HEK293T (cell line): ENCODE results near the gene LVRN.

Experiments
- CTBP1 ChIP-seq: fragments of 450-650 bp; IDR thresholded peaks from 2 replicates; pipeline ENCODE4 v1.6.1; 2016; ENCODE audit warnings: borderline replicate concordance
- ELF4 ChIP-seq: fragments of 450-650 bp; IDR thresholded peaks from 2 replicates; pipeline ENCODE4 v1.6.1; 2017; ENCODE audit warnings: antibody characterized with exemption
- FOXA1 ChIP-seq: fragments of 450-650 bp; IDR thresholded peaks from 2 replicates; pipeline ENCODE4 v1.6.1; 2016; ENCODE audit warnings: mild to moderate bottlenecking
- FOXK2 ChIP-seq: fragments of 450-650 bp; IDR thresholded peaks from 2 replicates; pipeline ENCODE4 v1.6.1; 2016; ENCODE audit warnings: mild to moderate bottlenecking
- FOXM1 ChIP-seq: fragments of 450-650 bp; IDR thresholded peaks from 2 replicates; pipeline ENCODE4 v1.6.1; 2017; ENCODE audit warnings: mild to moderate bottlenecking, borderline replicate concordance
- HDGF ChIP-seq: fragments of 450-650 bp; IDR thresholded peaks from 2 replicates; pipeline ENCODE4 v1.6.1; 2017; ENCODE audit warnings: antibody characterized with exemption, borderline replicate concordance
- LEF1 ChIP-seq: fragments of 450-650 bp; IDR thresholded peaks from 2 replicates; pipeline ENCODE4 v1.6.1; 2017; ENCODE audit warnings: mild to moderate bottlenecking, borderline replicate concordance
- NFRKB ChIP-seq: fragments of 450-650 bp; IDR thresholded peaks from 2 replicates; pipeline ENCODE4 v1.6.1; 2016; ENCODE audit warnings: mild to moderate bottlenecking, moderate library complexity
- PKNOX1 ChIP-seq: fragments of 450-650 bp; IDR thresholded peaks from 2 replicates; pipeline ENCODE4 v1.6.1; 2016
- SP1 ChIP-seq: fragments of 450-650 bp; IDR thresholded peaks from 2 replicates; pipeline ENCODE4 v1.6.1; 2017
- SUZ12 ChIP-seq: fragments of 450-650 bp; IDR thresholded peaks from 2 replicates; pipeline ENCODE4 v1.6.1; 2016; ENCODE audit warnings: mild to moderate bottlenecking
- TARDBP ChIP-seq: fragments of 450-650 bp; IDR thresholded peaks from 2 replicates; pipeline ENCODE4 v1.6.1; 2016
- ZNF384 ChIP-seq: fragments of 450-650 bp; IDR thresholded peaks from 2 replicates; pipeline ENCODE4 v1.6.1; 2016

- TF ChIP-seq SP1 = no peak
- no peak for TF ChIP-seq FOXA1
- no peak for TF ChIP-seq SUZ12
- TF ChIP-seq ELF4 = no peak
- TF ChIP-seq ZNF384 = no peak
- no peak for TF ChIP-seq FOXM1
- TF ChIP-seq LEF1 = no peak
- no peak for TF ChIP-seq PKNOX1
- no peak for TF ChIP-seq NFRKB
- TF ChIP-seq FOXK2 = no peak
- no peak for TF ChIP-seq HDGF
- TF ChIP-seq TARDBP = no peak
- TF ChIP-seq CTBP1 = no peak
Observed at GRCh38 chr5:116046823-116047222, 84.5 kb downstream of the LVRN start.
